ENCODE results near the gene AREL1. TPM values are rescaled to one million over a fixed set of nuclear protein-coding genes. Genes with fewer than 3 reads are reported as not detected.

The AREL1 gene
- total RNA-seq, 1 experiment from 2014 or later: 45.9 TPM

DNA sequence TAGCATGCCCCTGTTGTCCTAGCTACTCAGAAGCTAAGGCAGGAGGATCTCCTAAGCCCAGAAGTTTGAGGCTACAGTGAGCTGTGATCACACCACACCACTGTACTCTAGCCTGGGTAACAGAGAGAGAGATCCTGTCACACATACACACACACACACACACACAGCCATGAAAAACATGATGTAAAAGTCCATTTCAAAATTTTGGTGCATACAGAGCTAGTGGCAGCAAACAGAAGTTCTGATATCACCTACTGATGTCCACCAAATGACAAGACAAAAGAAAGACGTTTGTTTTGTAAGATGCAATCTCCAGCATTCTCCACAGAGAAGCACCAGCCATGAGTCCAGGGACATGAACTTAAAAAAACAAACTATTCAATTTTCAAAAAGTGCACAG lies 15.9 kb downstream of the AREL1 start:
- no peak overlapping the region for H3K27ac ChIP-seq (ENCODE audit: low read depth, low read length)
- no peak overlapping the region for H3K4me2 ChIP-seq (ENCODE audit: low read length)
- no peaks in the 10 kb centered on the region for H3K9me2 ChIP-seq (ENCODE audit: insufficient read depth)
- DNase-seq (ENCODE audit: low read depth, low spot score) (no peak), ATAC-seq (no peak)
- H3K9me3 ChIP-seq (ENCODE audit: control insufficient read depth in 1 of 2, insufficient read depth in 1 of 2, low read depth in 1 of 2, low read length in 2 of 2): no peaks in the 10 kb centered on the region; a peak in 2 of 4 replicates
- no peaks in the 10 kb centered on the region for H3K4me1 ChIP-seq (ENCODE audit: control insufficient read depth in 1 of 2, insufficient read depth in 2 of 2, low read length in 2 of 2)
- RAD21 ChIA-PET (ENCODE audit: low non-redundant PET in 1 of 2, low total read pairs in 2 of 2, uncharacterized antibody in 2 of 2, unreplicated experiment in 2 of 2): no interaction called here
- H3K9ac ChIP-seq (ENCODE audit: low read length): no peak overlapping the region
- TF ChIP-seq SIN3A (IDR thresholded peaks at IDR 0.05; ENCODE audit: low read depth) (no peak), ELF1 (IDR thresholded peaks at IDR 0.05; ENCODE audit: borderline replicate concordance, low read depth) (no peak), TCF7L2 (IDR thresholded peaks at IDR 0.05; ENCODE audit: borderline replicate concordance, extremely low read depth, insufficient read depth, insufficient read length) (no peak)
- TF ChIP-seq, protein P1, sequence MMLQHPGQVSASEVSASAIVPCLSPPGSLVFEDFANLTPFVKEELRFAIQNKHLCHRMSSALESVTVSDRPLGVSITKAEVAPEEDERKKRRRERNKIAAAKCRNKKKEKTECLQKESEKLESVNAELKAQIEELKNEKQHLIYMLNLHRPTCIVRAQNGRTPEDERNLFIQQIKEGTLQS (IDR thresholded peaks at IDR 0.05): no peak
- BruUV-seq (replicated peaks): no TSS peak
- H2AFZ ChIP-seq (ENCODE audit: low read depth, low read length, poor library complexity, severe bottlenecking): no peak overlapping the region
- H3K36me3 ChIP-seq (ENCODE audit: control insufficient read depth in 1 of 2, insufficient read depth in 2 of 2, low read length in 2 of 2): no peaks in the 10 kb centered on the region; a peak in 1 of 4 replicates
- H3K27me3 ChIP-seq (ENCODE audit: insufficient read depth, low read length): no peaks in the 10 kb centered on the region
- intact Hi-C loops (cut with micrococcal nuclease): no loop called here
- CTCF ChIA-PET: no interaction called here
- POLR2A ChIA-PET: no interaction called here
- H4K20me1 ChIP-seq (ENCODE audit: insufficient read depth): no peaks in the 10 kb centered on the region
- H3K4me3 ChIP-seq (replicated peaks in 1 of 2; ENCODE audit: low read depth in 1 of 2, low read length in 2 of 2): no peak overlapping the region
- H3K79me2 ChIP-seq (ENCODE audit: insufficient read depth, low read length): peaks cover 80% of the 10 kb centered on the region

DNA sequence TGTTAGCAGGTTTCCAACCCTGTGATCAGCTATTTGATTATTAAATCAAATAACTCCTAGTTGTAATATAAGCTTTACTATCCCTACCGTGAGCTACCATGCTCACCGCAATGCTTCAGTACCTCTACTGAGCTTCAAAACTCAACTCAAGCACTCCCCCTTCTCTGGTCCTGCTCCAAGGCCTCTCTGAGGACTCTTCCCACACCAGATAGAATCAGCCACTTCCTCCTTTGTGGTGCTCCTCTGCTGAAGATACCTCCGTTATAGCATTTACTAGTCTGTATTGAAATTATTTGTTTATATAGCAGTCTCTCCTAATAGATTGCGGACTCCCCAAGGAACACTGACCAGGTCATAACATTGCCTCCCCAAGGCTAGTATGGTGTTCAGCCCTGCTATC lies 17.5 kb downstream of the AREL1 start:
- ATAC-seq (no peak), DNase-seq (ENCODE audit: low read depth, low spot score) (no peak)
- Histone ChIP-seq H3K4me1 (ENCODE audit: control insufficient read depth in 1 of 2, insufficient read depth in 2 of 2, low read length in 2 of 2) (no peaks in the 10 kb centered on the region), H3K9me2 (ENCODE audit: insufficient read depth) (no peaks in the 10 kb centered on the region), H3K27ac (ENCODE audit: low read depth, low read length) (no peak overlapping the region), H4K20me1 (ENCODE audit: insufficient read depth) (no peaks in the 10 kb centered on the region), H2AFZ (ENCODE audit: low read depth, low read length, poor library complexity, severe bottlenecking) (no peak overlapping the region), H3K79me2 (ENCODE audit: insufficient read depth, low read length) (peaks cover 69% of the 10 kb centered on the region), H3K4me2 (ENCODE audit: low read length) (no peak overlapping the region), H3K27me3 (ENCODE audit: insufficient read depth, low read length) (no peaks in the 10 kb centered on the region), H3K9me3 (ENCODE audit: control insufficient read depth in 1 of 2, insufficient read depth in 1 of 2, low read depth in 1 of 2, low read length in 2 of 2) (no peaks in the 10 kb centered on the region), H3K4me3 (replicated peaks in 1 of 2; ENCODE audit: low read depth in 1 of 2, low read length in 2 of 2) (no peak overlapping the region), H3K36me3 (ENCODE audit: control insufficient read depth in 1 of 2, insufficient read depth in 2 of 2, low read length in 2 of 2) (peaks cover 5 to 8% of the 10 kb centered on the region in 2 experiments), H3K9ac (ENCODE audit: low read length) (no peak overlapping the region)
- no TSS peak for BruUV-seq (replicated peaks)
- CTCF ChIA-PET: no interaction called here
- RAD21 ChIA-PET (ENCODE audit: low non-redundant PET in 1 of 2, low total read pairs in 2 of 2, uncharacterized antibody in 2 of 2, unreplicated experiment in 2 of 2): no interaction called here
- TF ChIP-seq RAD21 (IDR thresholded peaks at IDR 0.05; ENCODE audit: low read depth) (no peak), EZH2phosphoT487 (IDR thresholded peaks at IDR 0.05; ENCODE audit: borderline replicate concordance) (no peak), CEBPB (IDR thresholded peaks at IDR 0.05; ENCODE audit: low read depth) (no peak), YY1 (IDR thresholded peaks at IDR 0.05; ENCODE audit: extremely low read depth, insufficient replicate concordance, low read depth, low read length) (no peak), POLR2A (IDR thresholded peaks at IDR 0.05; ENCODE audit: borderline replicate concordance, extremely low read depth, insufficient read depth, insufficient read length) (no peak)
- intact Hi-C loops (cut with micrococcal nuclease): no loop called here
- POLR2A ChIA-PET: no interaction called here
